GM23338 (cell line): Measurements from ENCODE around the gene VWA3B. TPM values are rescaled to one million over a fixed set of nuclear protein-coding genes. Genes with fewer than 3 reads are reported as not detected.

Experiments
- ATAC-seq: fragments of 200-7000 bp; cut with Tn5 transposase; 3 replicates; pipeline ENCODE4 v1.9.1; 2020
- DNase-seq: peaks from one replicate; pipeline ENCODE4 v3.0.0-alpha.2; 2015; ENCODE audit warnings: low spot score
- H2AFZ ChIP-seq: fragments of 200-600 bp; sonication (generic); 2 replicates; pipeline ENCODE4 v1.8.0; 2016; ENCODE audit warnings: antibody characterized with exemption, mild to moderate bottlenecking, moderate library complexity
- H3F3A ChIP-seq: fragments of 200-600 bp; sonication (generic); replicated peaks from 2 replicates; pipeline ENCODE4 v1.8.0; 2017; ENCODE audit warnings: antibody characterized with exemption, mixed run types, low read depth
- H3K27ac ChIP-seq: fragments of 200-600 bp; sonication (generic); 2 replicates; pipeline ENCODE4 v1.6.1; 2016; ENCODE audit warnings: low read depth
- H3K27me3 ChIP-seq: fragments of 200-600 bp; sonication (generic); 2 replicates; pipeline ENCODE4 v1.8.0; 2016; ENCODE audit warnings: mild to moderate bottlenecking, mixed run types, moderate library complexity; ENCODE audit not compliant: insufficient read depth
- H3K36me3 ChIP-seq: fragments of 200-600 bp; sonication (generic); 2 replicates; pipeline ENCODE4 v1.8.0; 2016; ENCODE audit warnings: mild to moderate bottlenecking; ENCODE audit not compliant: insufficient read depth
- H3K4me1 ChIP-seq: fragments of 200-600 bp; sonication (generic); 2 replicates; pipeline ENCODE4 v1.8.0; 2016; ENCODE audit warnings: mild to moderate bottlenecking, moderate library complexity; ENCODE audit not compliant: insufficient read depth
- H3K4me2 ChIP-seq: fragments of 200-600 bp; sonication (generic); 2 replicates; pipeline ENCODE4 v1.7.1; 2017; ENCODE audit warnings: mixed run types
- H3K4me3 ChIP-seq: fragments of 200-600 bp; sonication (generic); 2 replicates; pipeline ENCODE4 v1.6.1; 2016; ENCODE audit warnings: mixed run types
- H3K79me2 ChIP-seq: fragments of 200-600 bp; sonication (generic); replicated peaks from 2 replicates; pipeline ENCODE4 v1.8.0; 2017; ENCODE audit warnings: mild to moderate bottlenecking; ENCODE audit not compliant: insufficient read depth
- H3K9me2 ChIP-seq: fragments of 200-600 bp; sonication (generic); 2 replicates; pipeline ENCODE4 v1.8.0; 2017; ENCODE audit not compliant: insufficient read depth
- H4K20me1 ChIP-seq: fragments of 200-600 bp; sonication (generic); replicated peaks from 2 replicates; pipeline ENCODE4 v1.8.0; 2017; ENCODE audit warnings: mild to moderate bottlenecking; ENCODE audit not compliant: insufficient read depth
- H3K27ac Mint-ChIP-seq: 2 replicates; pipeline ENCODE4 v1.8.0; 2020; ENCODE audit warnings: inconsistent platforms, mild to moderate bottlenecking, moderate library complexity, mixed read lengths
- H3K27me3 Mint-ChIP-seq: 3 replicates; pipeline ENCODE4 v1.8.0; 2022; ENCODE audit warnings: low read depth, mild to moderate bottlenecking, moderate library complexity, mixed read lengths, inconsistent platforms; ENCODE audit not compliant: insufficient read depth, poor library complexity
- H3K36me3 Mint-ChIP-seq: 3 replicates; pipeline ENCODE4 v1.8.0; 2021; ENCODE audit warnings: low read depth, mild to moderate bottlenecking, inconsistent platforms, moderate library complexity, mixed read lengths
- H3K4me1 Mint-ChIP-seq: 3 replicates; pipeline ENCODE4 v1.8.0; 2020; ENCODE audit warnings: mild to moderate bottlenecking, inconsistent platforms, mixed read lengths
- H3K4me3 Mint-ChIP-seq: 3 replicates; pipeline ENCODE4 v1.8.0; 2021; ENCODE audit warnings: moderate library complexity, mild to moderate bottlenecking, inconsistent platforms, mixed read lengths
- H3K9me3 Mint-ChIP-seq: 3 replicates; pipeline ENCODE4 v1.8.0; 2020; ENCODE audit warnings: moderate library complexity, mild to moderate bottlenecking, inconsistent platforms, mixed read lengths
- CREB1 ChIP-seq: fragments of 250-450 bp; sonication (Bioruptor Pico); IDR thresholded peaks from 2 replicates; pipeline ENCODE4 v1.5.0; 2020; ENCODE audit warnings: low read depth, mild to moderate bottlenecking, moderate library complexity
- ETS1 ChIP-seq: IDR thresholded peaks from 2 replicates; pipeline ENCODE4 v1.6.1; 2016; ENCODE audit warnings: antibody characterized with exemption
- EZH2 ChIP-seq: fragments of 200-600 bp; sonication (generic); IDR thresholded peaks from one replicate; pipeline ENCODE4 v1.8.0; 2017; ENCODE audit warnings: antibody characterized with exemption, mild to moderate bottlenecking, low read depth; ENCODE audit not compliant: unreplicated experiment
- EZH2phosphoT487 ChIP-seq: fragments of 200-600 bp; sonication (generic); IDR thresholded peaks from one replicate; pipeline ENCODE4 v1.8.1; 2018; ENCODE audit warnings: antibody characterized with exemption; ENCODE audit not compliant: unreplicated experiment
- JUNB ChIP-seq: IDR thresholded peaks from one replicate; pipeline ENCODE4 v1.6.1; 2016; ENCODE audit warnings: antibody characterized with exemption; ENCODE audit not compliant: unreplicated experiment
- NANOG ChIP-seq: IDR thresholded peaks from 2 replicates; pipeline ENCODE4 v1.6.1; 2016; ENCODE audit warnings: antibody characterized with exemption, borderline replicate concordance
- POLR2AphosphoS5 ChIP-seq: IDR thresholded peaks from 2 replicates; pipeline ENCODE4 v1.6.1; 2016; ENCODE audit warnings: antibody characterized with exemption, low read depth
- REST ChIP-seq: IDR thresholded peaks from one replicate; pipeline ENCODE4 v1.6.1; 2018; ENCODE audit warnings: antibody characterized with exemption; ENCODE audit not compliant: unreplicated experiment
- ZNF114 ChIP-seq: fragments of 250-450 bp; sonication (Bioruptor Pico); IDR thresholded peaks from 2 replicates; pipeline ENCODE4 v1.5.0; 2020; ENCODE audit warnings: mild to moderate bottlenecking, moderate library complexity
- ZNF331 ChIP-seq: fragments of 250-450 bp; sonication (Bioruptor Pico); IDR thresholded peaks from 2 replicates; pipeline ENCODE4 v1.5.0; 2020; ENCODE audit warnings: low read depth, mild to moderate bottlenecking, moderate library complexity
- ZNF462 ChIP-seq: fragments of 250-450 bp; sonication (Bioruptor Pico); IDR thresholded peaks from 2 replicates; pipeline ENCODE4 v1.5.0; 2020; ENCODE audit warnings: mild to moderate bottlenecking, moderate library complexity
- polyA plus RNA-seq: library from polyadenylated mRNA; unstranded; fragments of >200 nt; fragmentation: Nextera tagmentation; extraction: Ambion mirVana; gene quantifications from 2 replicates; pipeline ENCODE4 v1.2.1, GENCODE V29; 2016
- total RNA-seq: library from RNA; depleted of rRNA; stranded (reverse); fragments of >200 nt; shearing (Covaris generic); gene quantifications from 2 replicates; pipeline ENCODE4 v1.2.3, GENCODE V29; 2014
- TF ChIP-seq, protein P1 (sequence below), 2 experiments: fragments of 200-600 bp in 1 of 2; sonication (generic) in 1 of 2; conservative IDR thresholded peaks; 2 replicates each; pipeline versions ENCODE4 v1.5.1 to v1.6.1; 2016 to 2017; ENCODE audit warnings: antibody characterized with exemption in 2 of 2, low read depth in 2 of 2, mild to moderate bottlenecking in 2 of 2, moderate library complexity in 1 of 2

VWA3B gene
- total and polyA plus RNA-seq, 2 experiments from 2014 or later: not detected

GRCh38 chr2:98167916-98168315 is 80.9 kb downstream of the VWA3B start (continued):
- TF ChIP-seq EZH2phosphoT487 (no peak), EZH2 (no peak), POLR2AphosphoS5 (no peak), REST (no peak), NANOG (no peak), ZNF114 (CRISPR knock-in tag) (no peak), ETS1 (no peak)
- TF ChIP-seq, protein P1, sequence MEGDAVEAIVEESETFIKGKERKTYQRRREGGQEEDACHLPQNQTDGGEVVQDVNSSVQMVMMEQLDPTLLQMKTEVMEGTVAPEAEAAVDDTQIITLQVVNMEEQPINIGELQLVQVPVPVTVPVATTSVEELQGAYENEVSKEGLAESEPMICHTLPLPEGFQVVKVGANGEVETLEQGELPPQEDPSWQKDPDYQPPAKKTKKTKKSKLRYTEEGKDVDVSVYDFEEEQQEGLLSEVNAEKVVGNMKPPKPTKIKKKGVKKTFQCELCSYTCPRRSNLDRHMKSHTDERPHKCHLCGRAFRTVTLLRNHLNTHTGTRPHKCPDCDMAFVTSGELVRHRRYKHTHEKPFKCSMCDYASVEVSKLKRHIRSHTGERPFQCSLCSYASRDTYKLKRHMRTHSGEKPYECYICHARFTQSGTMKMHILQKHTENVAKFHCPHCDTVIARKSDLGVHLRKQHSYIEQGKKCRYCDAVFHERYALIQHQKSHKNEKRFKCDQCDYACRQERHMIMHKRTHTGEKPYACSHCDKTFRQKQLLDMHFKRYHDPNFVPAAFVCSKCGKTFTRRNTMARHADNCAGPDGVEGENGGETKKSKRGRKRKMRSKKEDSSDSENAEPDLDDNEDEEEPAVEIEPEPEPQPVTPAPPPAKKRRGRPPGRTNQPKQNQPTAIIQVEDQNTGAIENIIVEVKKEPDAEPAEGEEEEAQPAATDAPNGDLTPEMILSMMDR (conservative IDR thresholded peaks at IDR 0.05; ENCODE audit: low read depth in 2 of 2): no peak

GRCh38 chr2:98170076-98170475 is 83.1 kb downstream of the VWA3B start:
- DNase-seq: no peak
- Mint-ChIP-seq H3K4me1 (no peaks in the 10 kb centered on the region; the same call in 2 of the 3 replicates), H3K4me3 (no peak overlapping the region), H3K36me3 (no peaks in the 10 kb centered on the region; the same call in 2 of the 3 replicates), H3K9me3 (no peaks in the 10 kb centered on the region), H3K27me3 (peaks cover 2% of the 10 kb centered on the region), H3K27ac (no peak overlapping the region)
- Histone ChIP-seq H3K4me2 (no peak overlapping the region), H3K79me2 (no peaks in the 10 kb centered on the region), H3F3A (no peaks in the 10 kb centered on the region), H3K27ac (no peak overlapping the region), H3K9me2 (0 out of 2 replicates have a peak, but pooled peaks cover 3% of the 10 kb centered on the region), H3K36me3 (no peaks in the 10 kb centered on the region), H4K20me1 (no peaks in the 10 kb centered on the region), H3K4me1 (no peaks in the 10 kb centered on the region), H3K27me3 (no peaks in the 10 kb centered on the region), H2AFZ (no peak overlapping the region), H3K4me3 (no peak overlapping the region)
- ATAC-seq: no peak
- TF ChIP-seq ZNF462 (CRISPR knock-in tag) (no peak), ETS1 (no peak), CREB1 (CRISPR knock-in tag) (no peak), EZH2phosphoT487 (no peak), JUNB (no peak), POLR2AphosphoS5 (no peak), ZNF331 (CRISPR knock-in tag) (no peak)
